T-helper 22 cell (primary cell): ENCODE data around the gene TAPBPL.
"Not testable (repeated sequence)": the region's sequence is repeated elsewhere in the genome, so short reads cannot be mapped to it uniquely, and the experiment has no call there.

Experiments used
- DNase-seq: peaks from one replicate; pipeline ENCODE4 v3.0.0-alpha.2; 2020; ENCODE audit warnings: low read depth

TAPBPL gene

GRCh38 chr12:6463858-6464257 lies 12.0 kb downstream of the TAPBPL start:
- no peak for DNase-seq

- no peak for DNase-seq
Measured at GRCh38 chr12:6464531-6464930, 12.7 kb downstream of the TAPBPL start.

GRCh38 chr12:6465467-6466183 lies 13.8 kb downstream of the TAPBPL start:
- no peak for DNase-seq

GRCh38 chr12:6466184-6466573 lies 14.3 kb downstream of the TAPBPL start:
- DNase-seq, result no peak

GRCh38 chr12:6466751-6467150 lies 14.9 kb downstream of the TAPBPL start:
- not testable (repeated sequence) for DNase-seq

GRCh38 chr12:6467571-6468282 lies 15.9 kb downstream of the TAPBPL start:
- DNase-seq, result not testable (repeated sequence)

- no peak for DNase-seq
Measured at GRCh38 chr12:6468283-6468575, 16.4 kb downstream of the TAPBPL start.

- no peak for DNase-seq
Measured at GRCh38 chr12:6469092-6469491, 17.2 kb downstream of the TAPBPL start.

- no peak for DNase-seq
Measured at GRCh38 chr12:6469609-6470374, 17.9 kb downstream of the TAPBPL start.

GRCh38 chr12:6470375-6471163 lies 18.7 kb downstream of the TAPBPL start, which contains the start of gene VAMP1:
Gene VAMP1 (minus strand): TSS chr12:6470677. CDS start chr12:6470531, 146 bp downstream.
- peak; percentile 97 for DNase-seq

GRCh38 chr12:6471989-6472360 lies 20.1 kb downstream of the TAPBPL start:
- DNase-seq, result no peak

- DNase-seq, result no peak
Measured at GRCh38 chr12:6472491-6472890, 20.6 kb downstream of the TAPBPL start.

GRCh38 chr12:6475233-6475975 lies 23.6 kb downstream of the TAPBPL start:
- DNase-seq, result not testable (repeated sequence)

GRCh38 chr12:6476489-6476888 lies 24.6 kb downstream of the TAPBPL start:
- DNase-seq, result no peak

- not testable (repeated sequence) for DNase-seq
Measured at GRCh38 chr12:6477601-6478377, 25.9 kb downstream of the TAPBPL start.

GRCh38 chr12:6478416-6478815 lies 26.6 kb downstream of the TAPBPL start:
- no peak for DNase-seq

- DNase-seq, result no peak
Measured at GRCh38 chr12:6488240-6488639, 36.4 kb downstream of the TAPBPL start.

GRCh38 chr12:6489449-6489848 lies 37.6 kb downstream of the TAPBPL start:
- DNase-seq, result no peak

- DNase-seq, result not testable (repeated sequence)
Measured at GRCh38 chr12:6490673-6491072, 38.8 kb downstream of the TAPBPL start.

GRCh38 chr12:6492838-6493496 lies 41.1 kb downstream of the TAPBPL start, which contains the start of gene MRPL51:
Gene MRPL51 (minus strand): TSS chr12:6493262. CDS start chr12:6493136, 126 bp downstream.
- peak; percentile 93 for DNase-seq
